Stimulated activated CD4-positive, alpha-beta T cell treated with anti-CD3 and anti-CD28 coated beads, Interleukin-15, amount 100 ng/mL, for 48 hours (primary cell): ENCODE results near the gene SMC3.
"Not testable (repeated sequence)": the region's sequence is repeated elsewhere in the genome, so short reads cannot be mapped to it uniquely, and the experiment has no call there.

Experiments
- DNase-seq, 2 donors: peaks; one replicate each; pipeline ENCODE4 v3.0.0-alpha.2; 2020; ENCODE audit warnings: low read depth in 2 of 2

Gene SMC3

DNA sequence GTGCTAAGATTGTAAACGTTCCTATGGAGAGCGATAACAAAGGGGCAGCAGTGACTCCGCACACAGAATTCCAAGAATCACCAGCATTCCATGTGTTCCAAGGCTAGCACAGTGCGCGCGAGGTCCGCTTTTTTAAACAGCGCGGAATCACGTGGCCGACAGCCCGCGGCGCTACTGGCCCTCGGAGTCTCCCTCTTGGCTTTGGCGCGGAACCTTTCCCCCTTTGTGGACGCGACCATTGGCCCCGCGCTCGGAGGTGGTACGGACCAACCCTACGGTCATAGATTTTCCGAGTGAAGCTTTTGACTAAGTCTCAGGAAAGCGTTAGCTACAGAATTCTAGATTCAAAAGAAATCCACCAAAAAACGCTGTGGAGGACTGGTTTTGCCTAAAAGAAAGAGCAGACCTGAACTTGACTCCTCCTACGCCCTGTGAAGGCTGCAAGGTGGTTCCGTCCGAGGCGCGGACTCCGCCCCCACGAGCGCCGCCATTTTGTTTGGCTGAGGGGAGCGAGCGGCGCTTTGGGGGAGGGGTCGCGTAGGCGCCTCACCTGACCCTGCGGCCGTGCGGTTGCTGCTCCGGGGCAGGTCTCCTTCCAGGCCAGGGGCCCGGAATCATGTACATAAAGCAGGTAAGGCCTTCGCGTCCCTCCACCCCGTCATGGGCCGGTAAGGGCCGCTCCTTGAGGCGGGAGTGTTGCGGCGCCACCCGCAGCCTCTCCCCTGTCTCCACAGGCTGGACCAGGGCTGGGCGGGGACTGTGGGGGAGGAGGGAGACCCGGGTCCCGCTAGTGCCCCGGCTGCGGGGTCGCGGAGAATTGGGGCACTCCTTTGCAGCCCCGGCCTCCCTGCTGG lies at the start of gene SMC3:
Gene SMC3 (plus strand): TSS at position 495 of the 854 bp plus-strand sequence. CDS start 122 bp downstream, at position 617.
- DNase-seq = peak; percentile 79 to 88

DNA sequence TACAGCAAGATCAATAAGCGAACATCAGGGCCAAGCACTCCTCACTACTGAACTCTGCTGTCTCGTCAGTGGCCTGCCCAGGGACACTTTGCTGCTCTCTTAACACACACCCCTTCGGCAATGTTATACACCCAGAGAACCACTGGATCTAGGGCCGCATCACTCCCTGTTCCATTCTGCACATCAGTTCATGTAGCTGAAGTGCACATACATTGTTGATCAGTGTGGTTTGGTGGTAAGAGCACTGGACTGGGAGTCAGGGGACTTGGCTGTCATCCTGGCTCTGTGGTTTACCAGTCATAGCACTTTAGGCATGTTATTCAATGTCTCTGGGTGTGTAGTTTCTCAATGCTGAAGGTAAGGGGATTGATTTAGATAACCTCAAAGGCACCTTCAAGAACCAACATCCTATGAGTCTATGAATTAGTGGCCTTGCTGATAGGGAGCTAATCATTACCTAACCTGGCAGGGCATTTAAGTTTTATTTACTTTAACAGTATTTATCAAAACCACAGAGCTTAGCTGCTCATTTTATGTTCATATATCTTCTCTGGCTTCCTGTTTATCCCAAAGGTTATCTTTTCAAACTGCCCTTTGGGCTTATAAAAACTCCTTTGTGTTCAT lies 45.0 kb upstream of the SMC3 start:
- no peak for DNase-seq

DNA sequence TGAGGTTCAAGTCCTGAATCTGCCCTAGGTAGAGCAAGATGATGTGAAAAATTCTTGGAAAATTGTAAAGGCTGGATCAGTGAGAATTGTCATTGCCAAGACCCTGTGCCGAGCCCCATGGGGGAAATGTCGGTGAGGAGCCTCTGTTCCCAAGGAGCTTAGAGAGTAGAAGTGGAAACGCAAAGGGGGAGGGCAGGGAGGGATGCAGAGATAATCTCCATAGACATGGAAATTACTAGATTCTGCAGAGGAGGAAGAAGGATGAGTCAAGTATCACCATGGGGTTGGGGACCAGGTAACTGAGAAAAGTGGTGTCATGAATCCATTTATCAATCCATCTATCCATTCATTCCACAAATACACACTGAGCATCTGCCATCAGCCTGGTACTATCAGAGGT lies 43.8 kb upstream of the SMC3 start:
- no peak for DNase-seq

GRCh38 chr10:110524179-110524858 lies 43.2 kb upstream of the SMC3 start:
- DNase-seq = no peak

DNA sequence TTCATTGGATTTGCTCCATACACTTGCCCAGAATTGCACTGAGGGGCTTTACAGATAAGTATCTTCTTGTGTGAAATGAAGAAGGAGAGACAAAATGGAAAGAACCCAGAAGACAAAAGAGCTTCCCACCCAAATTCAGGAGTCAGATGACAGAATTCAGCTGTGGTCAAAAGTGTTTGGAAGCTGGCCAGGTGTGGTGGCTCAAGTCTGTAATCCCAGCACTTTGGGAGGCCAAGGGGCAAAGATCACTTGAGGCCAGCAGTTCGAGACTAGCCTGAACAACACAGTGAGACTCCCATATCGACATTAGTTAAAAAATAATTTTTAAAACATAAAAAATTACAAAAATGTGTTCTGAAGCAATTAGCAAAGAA lies 42.6 kb upstream of the SMC3 start:
- DNase-seq = no peak

GRCh38 chr10:110525349-110526260 lies 41.9 kb upstream of the SMC3 start:
- no peak for DNase-seq

DNA sequence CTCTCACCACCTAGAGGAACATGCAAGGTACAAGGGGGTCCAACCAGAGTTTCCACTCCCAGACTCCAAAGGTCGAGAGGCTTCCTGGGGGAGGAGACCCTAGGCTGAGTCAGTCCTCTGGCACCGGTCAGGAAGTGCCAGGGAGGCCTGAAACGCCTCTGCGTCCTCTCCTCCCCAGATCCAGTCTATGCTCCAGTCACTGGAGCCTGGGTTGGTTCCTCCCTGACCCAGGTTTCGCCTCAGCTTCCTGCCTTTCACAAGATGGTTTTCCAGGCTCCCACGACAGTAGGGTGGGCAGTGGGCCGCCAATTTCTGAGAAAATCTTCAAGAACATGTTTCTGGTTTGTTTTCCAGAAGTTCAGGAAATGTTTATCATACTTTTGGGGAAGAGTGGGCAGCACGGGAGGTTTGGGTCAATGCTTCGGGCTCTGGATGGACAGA lies 39.7 kb upstream of the SMC3 start:
- DNase-seq = no peak

DNA sequence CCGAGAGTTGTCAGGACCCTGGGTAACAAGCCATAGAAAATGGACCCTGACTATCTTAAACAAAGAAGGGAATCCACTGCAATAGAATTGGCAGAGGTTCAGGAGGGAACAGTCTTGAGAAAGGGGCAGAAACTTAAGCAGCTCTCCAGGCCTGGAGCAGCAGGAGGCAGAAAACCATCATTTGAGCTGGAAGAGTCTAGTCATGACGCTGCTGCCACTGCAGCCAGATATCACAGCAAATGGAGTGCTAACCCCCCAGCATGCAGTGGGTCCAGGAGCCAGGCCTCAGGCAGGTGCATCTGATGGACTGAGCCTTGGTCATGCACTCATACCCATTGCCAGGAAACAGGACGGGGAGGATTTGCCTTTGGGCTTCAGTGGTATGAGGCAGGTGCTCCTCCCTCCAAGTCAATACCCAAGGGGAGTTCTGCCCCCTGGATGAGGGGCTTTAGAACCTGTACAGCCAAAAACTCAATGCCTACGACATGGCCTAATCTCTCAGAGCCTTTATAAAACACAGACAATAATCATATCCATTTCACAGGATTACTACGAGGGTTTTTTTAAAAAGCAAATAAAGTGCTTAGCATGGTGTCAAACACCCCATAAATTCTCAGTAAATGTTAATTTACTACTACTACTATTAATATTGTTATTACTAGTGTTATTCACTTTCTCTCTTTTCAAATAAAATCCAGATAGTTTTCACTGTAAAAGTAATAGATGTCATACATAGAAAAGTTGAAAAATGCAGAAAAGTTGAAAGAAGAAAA lies 39.1 kb upstream of the SMC3 start:
- DNase-seq = no peak

- DNase-seq = peak in 1 of 2 donors; percentile 23
Measured at GRCh38 chr10:110528997-110529524, 38.4 kb upstream of the SMC3 start.

DNA sequence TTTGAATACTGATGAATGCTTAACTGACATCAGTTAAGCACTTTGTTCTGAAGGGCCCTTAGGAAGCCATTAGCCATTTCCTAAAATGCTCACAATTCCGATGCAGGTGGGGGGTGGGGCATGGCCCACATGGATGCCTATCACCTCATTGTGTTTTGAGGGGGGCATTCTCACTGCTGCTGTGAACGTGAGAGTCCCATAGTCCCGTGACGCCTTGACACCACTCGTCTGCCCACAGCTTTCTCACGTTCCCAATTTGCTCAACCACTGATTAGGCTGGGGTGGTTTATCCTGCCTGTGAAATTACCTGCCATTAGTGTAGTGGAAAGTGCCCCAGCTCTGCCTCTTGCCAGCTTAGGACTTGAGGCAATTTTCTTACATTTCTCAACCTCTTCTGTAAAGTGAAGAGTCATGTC lies 37.9 kb upstream of the SMC3 start:
- DNase-seq = no peak

- DNase-seq = no peak
Measured at GRCh38 chr10:110530131-110530831, 37.2 kb upstream of the SMC3 start.

DNA sequence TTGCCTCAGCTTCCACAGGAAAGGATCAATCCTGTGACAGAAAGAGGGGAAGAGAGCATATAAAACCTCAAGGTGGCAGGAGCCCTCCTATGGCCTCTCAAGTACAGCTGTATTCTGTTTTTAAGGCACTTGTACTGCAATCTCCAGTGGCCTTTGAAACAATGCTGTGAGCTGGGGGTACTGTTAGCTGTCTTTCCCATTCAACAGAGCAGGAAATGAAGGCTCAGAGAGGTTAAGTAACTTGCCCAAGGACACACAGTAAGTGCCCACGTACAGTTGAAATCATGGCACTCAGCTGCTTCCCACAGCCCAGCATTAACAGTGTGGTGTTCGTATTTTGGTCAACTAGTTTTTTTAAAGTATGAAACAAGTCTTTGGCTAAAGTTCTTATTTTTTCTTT lies 35.8 kb upstream of the SMC3 start:
- no peak for DNase-seq

DNA sequence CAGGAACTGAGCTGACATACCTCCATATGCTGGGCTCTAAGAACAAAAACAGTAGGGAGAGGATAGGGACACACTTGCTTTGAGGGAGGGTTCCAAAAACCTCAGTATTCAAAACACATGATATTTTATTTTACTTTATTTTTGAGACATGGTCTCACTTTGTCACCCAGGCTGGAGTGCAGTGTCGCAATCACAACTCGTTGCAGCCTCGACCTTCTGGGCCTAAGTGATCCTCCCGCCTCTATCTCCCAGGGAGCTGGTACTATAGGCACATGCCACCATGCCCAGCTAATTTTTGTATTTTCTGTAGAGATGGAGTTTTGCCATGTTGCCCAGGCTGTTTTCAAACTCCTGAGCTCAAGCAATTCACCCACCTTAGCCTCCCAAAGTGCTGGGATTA lies 34.9 kb upstream of the SMC3 start:
- not testable (repeated sequence) for DNase-seq

GRCh38 chr10:110533149-110533548 lies 34.3 kb upstream of the SMC3 start:
- DNase-seq = no peak

- DNase-seq = no peak
Measured at GRCh38 chr10:110534571-110534970, 32.9 kb upstream of the SMC3 start.

DNA sequence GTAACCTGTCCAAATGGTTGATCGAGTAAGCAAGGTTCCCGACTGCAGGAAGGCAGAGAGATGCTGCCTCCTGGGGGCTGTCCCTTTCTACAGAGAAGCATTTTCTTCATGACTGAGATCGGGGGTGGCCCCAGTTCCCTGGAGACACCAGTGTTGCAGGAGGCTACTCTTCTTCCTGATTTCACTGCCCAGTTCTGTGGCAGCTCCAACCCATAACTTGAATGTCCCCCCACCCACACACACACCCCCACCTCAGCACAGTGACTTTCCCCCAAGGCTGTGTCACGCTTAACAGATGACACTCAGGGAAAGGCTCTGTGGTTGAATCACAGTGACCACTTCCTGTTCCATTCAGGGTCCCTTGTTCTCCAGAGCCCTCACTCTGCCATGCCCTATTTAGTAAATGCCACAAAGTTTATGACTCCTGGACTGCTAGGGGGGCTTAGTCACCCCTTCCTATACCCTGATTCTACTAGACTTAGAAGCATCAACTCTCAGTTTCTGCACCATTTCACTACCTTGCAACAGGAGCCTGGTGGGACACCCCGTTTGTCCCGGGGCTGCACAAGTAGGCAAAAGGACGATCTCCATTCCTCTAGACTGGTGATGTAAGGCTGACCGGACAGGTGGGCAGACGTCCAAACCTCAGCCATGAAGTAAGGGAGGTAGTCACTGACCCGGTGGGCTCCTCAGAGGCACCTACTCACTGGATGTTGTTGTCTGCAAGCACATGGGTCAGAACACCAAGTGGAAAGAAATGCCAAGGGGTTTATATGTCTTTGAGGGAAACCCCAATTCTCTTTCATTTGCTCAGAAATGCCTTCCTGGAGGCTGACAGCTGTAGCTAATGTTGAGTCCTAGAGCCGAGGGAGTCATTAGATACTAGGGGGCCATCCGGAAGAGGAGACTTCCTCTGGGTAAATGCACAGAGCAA lies 31.3 kb upstream of the SMC3 start:
- DNase-seq = peak; percentile 71 to 75

- DNase-seq = no peak
Measured at GRCh38 chr10:110539091-110539490, 28.4 kb upstream of the SMC3 start.

DNA sequence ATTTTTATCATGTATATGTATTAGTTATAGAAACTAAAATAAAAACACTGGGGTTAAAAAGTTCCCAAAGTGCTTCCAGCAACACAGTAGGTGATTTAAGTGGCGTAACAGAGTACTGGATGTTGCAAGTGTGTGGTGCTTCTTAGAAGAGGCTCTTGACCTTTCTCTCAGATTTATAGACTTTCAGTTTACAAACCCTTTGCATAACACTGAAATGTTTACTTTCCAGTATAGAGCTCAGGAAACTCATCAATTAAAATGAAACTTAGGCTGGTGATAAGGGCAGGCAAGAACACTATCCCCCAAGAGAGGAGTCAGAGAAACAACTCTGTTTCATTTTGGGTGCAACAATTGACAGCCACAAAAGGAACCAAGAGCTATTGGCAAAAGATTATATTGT lies 27.5 kb upstream of the SMC3 start:
- DNase-seq = no peak
